K562 (cell line): ENCODE measurements around the gene NYNRIN. TPM values are rescaled to one million over a fixed set of nuclear protein-coding genes. Genes with fewer than 3 reads are reported as not detected.

Experiments used
- RBM34 ChIP-seq: fragments of 200-400 bp; formaldehyde crosslinking; IDR thresholded peaks from 2 replicates; pipeline ENCODE4 v1.6.1; 2018; ENCODE audit warnings: low read length, borderline replicate concordance; ENCODE audit not compliant: insufficient read depth
- TAF15 ChIP-seq: fragments of 200-400 bp; formaldehyde crosslinking; IDR thresholded peaks from 2 replicates; pipeline ENCODE4 v1.6.1; 2017; ENCODE audit warnings: mild to moderate bottlenecking, low read depth, low read length, moderate library complexity
- TBL1XR1 ChIP-seq, 2 experiments: IDR thresholded peaks; 2 replicates each; pipeline ENCODE4 v1.6.1; 2012; ENCODE audit warnings: improper control_type of control experiment in 2 of 2, low read length in 2 of 2, mild to moderate bottlenecking in 1 of 2
- USF2 ChIP-seq: sonication (generic); formaldehyde crosslinking; IDR thresholded peaks from 2 replicates; pipeline ENCODE4 v1.5.0; 2020; ENCODE audit warnings: missing genetic modification reagents
- ZNF609 ChIP-seq: sonication (generic); formaldehyde crosslinking; IDR thresholded peaks from 2 replicates; pipeline ENCODE4 v1.8.1; 2023; ENCODE audit warnings: missing genetic modification reagents, mild to moderate bottlenecking, borderline replicate concordance
- polyA plus RNA-seq, 8 experiments: library from polyadenylated mRNA; depleted of rRNA in 4 of 8; stranded (reverse) in 5 of 8; unstranded in 3 of 8; fragments of >200 nt; fragmentation: Nextera tagmentation in 2 of 8; fragmentation: Illumina TruSeq in 1 of 8; extraction: Ambion mirVana in 2 of 8; extraction: Trizol in 1 of 8; gene quantifications; 2 replicates each; pipeline versions ENCODE4 v1.2.1 to v1.2.3, GENCODE V29; 2011 to 2014; ENCODE audit warnings: inconsistent platforms in 1 of 8, missing spikeins in 1 of 8
- total RNA-seq, 7 experiments: library from RNA; depleted of rRNA in 6 of 7; stranded (reverse); fragments of >200 nt in 6 of 7; fragmentation: Illumina TruSeq in 2 of 7; extraction: Trizol in 2 of 7; gene quantifications; 2 replicates each; pipeline versions ENCODE4 v1.2.1 to v1.2.3, GENCODE V29; 2011 to 2021; ENCODE audit warnings: low replicate concordance in 1 of 7

NYNRIN gene
- total and polyA plus RNA-seq, 9 of the 15 experiments (the other 6 are each of a cell fraction or from before 2014, with no cell fraction given), result 0.04 to 1.2 (median 0.28) TPM

- TF ChIP-seq USF2, result no peak
- no peak for TF ChIP-seq TBL1XR1 (IDR thresholded peaks at IDR 0.05; ENCODE audit: low read length in 2 of 2)
- TF ChIP-seq ZNF609 (CRISPR knock-in tag), result no peak
- no peak for TF ChIP-seq RBM34
- TF ChIP-seq TAF15, result no peak
Measured at GRCh38 chr14:24360281-24360680, 38.5 kb upstream of the NYNRIN start (continued).
